K562 (cell line): ENCODE results near the gene SGK1.

Experiments
- ARID4B ChIP-seq: sonication (generic); formaldehyde crosslinking; IDR thresholded peaks from 2 replicates; pipeline ENCODE4 v1.8.0; 2022; ENCODE audit warnings: mild to moderate bottlenecking, missing genetic modification reagents
- CTCF ChIP-seq, 3 experiments: IDR thresholded peaks in 2 of 3; conservative IDR thresholded peaks in 1 of 3; 2 replicates each; pipeline ENCODE4 v1.5.1; 2011 to 2012; ENCODE audit warnings: low read length in 3 of 3, mild to moderate bottlenecking in 3 of 3, control low read depth in 2 of 3, improper control_type of control experiment in 1 of 3, inconsistent platforms in 1 of 3, low read depth in 1 of 3, mixed read lengths in 1 of 3, moderate library complexity in 1 of 3; ENCODE audit not compliant: insufficient read depth in 2 of 3
- EHMT2 ChIP-seq: fragments of 450-650 bp; IDR thresholded peaks from 2 replicates; pipeline ENCODE4 v1.6.1; 2018; ENCODE audit warnings: antibody characterized with exemption
- EP300 ChIP-seq: IDR thresholded peaks from 2 replicates; pipeline ENCODE4 v1.6.1; 2012; ENCODE audit warnings: low read length, improper control_type of control experiment
- ESRRA ChIP-seq: fragments of 450-650 bp; IDR thresholded peaks from 2 replicates; pipeline ENCODE4 v1.6.1; 2014; ENCODE audit warnings: low read depth, mild to moderate bottlenecking, moderate library complexity, borderline replicate concordance
- JUN ChIP-seq, 2 experiments: sonication (generic) in 1 of 2; formaldehyde crosslinking in 1 of 2; IDR thresholded peaks; 2 replicates each; pipeline versions ENCODE4 v1.6.1 to v1.8.0; 2012 to 2022; ENCODE audit warnings: borderline replicate concordance in 2 of 2, mild to moderate bottlenecking in 2 of 2, improper control_type of control experiment in 1 of 2, low read depth in 1 of 2, low read length in 1 of 2, missing genetic modification reagents in 1 of 2
- NUFIP1 ChIP-seq: fragments of 450-650 bp; IDR thresholded peaks from 2 replicates; pipeline ENCODE4 v1.6.1; 2018; ENCODE audit not compliant: partially characterized antibody
- PBX2 ChIP-seq, 2 experiments: IDR thresholded peaks in 1 of 2; conservative IDR thresholded peaks in 1 of 2; 2 replicates each; pipeline ENCODE4 v1.6.1; 2016; ENCODE audit warnings: low read depth in 2 of 2, mild to moderate bottlenecking in 1 of 2, missing compliant biosample characterization in 1 of 2, missing genetic modification characterization in 1 of 2, moderate library complexity in 1 of 2
- POLR2AphosphoS5 ChIP-seq: IDR thresholded peaks from 2 replicates; pipeline ENCODE4 v1.6.1; 2011; ENCODE audit warnings: mild to moderate bottlenecking, low read depth, low read length, moderate library complexity; ENCODE audit not compliant: control insufficient read depth, insufficient read depth
- PREB ChIP-seq: sonication (generic); formaldehyde crosslinking; IDR thresholded peaks from 2 replicates; pipeline ENCODE4 v1.8.1; 2023; ENCODE audit warnings: mild to moderate bottlenecking, missing genetic modification reagents
- PRPF4 ChIP-seq: fragments of 200-400 bp; formaldehyde crosslinking; IDR thresholded peaks from one replicate; pipeline ENCODE4 v1.6.1; 2017; ENCODE audit warnings: low read length, low read depth, mild to moderate bottlenecking; ENCODE audit not compliant: insufficient read depth, poor library complexity, severe bottlenecking
- SREBF1 ChIP-seq: fragments of 150-350 bp; IDR thresholded peaks from 2 replicates; pipeline ENCODE4 v1.6.1; 2014; ENCODE audit warnings: antibody characterized with exemption, low read depth, low read length, borderline replicate concordance
- TCF7 ChIP-seq: sonication (generic); IDR thresholded peaks from 2 replicates; pipeline ENCODE4 v1.6.1; 2016; ENCODE audit warnings: antibody characterized with exemption, borderline replicate concordance
- TF ChIP-seq, protein P1 (sequence below): fragments of 250-450 bp; sonication (Bioruptor Pico); IDR thresholded peaks from 2 replicates; pipeline ENCODE4 v1.4.0; 2020; ENCODE audit warnings: mild to moderate bottlenecking, moderate library complexity

DNA sequence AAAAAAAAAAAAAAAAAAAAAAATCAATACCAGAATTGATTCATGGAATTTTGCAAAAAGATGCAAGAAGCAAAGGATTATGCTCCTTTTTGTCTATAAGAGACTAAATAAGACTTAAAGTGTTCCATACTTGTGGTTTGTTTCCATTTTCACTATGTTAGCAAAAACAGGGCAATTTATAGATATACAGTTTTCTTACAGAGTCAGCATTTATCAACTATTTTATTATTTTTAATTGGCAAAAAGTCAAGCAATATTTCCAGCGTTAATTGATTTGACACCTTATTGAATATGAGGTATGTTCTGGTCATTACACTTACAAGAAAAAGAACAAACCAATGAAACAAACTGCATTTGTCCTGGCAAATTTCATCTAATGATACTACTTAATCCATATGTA is 5.4 kb upstream of the SGK1 start:
- TF ChIP-seq EP300 = no peak
- TF ChIP-seq, protein P1, sequence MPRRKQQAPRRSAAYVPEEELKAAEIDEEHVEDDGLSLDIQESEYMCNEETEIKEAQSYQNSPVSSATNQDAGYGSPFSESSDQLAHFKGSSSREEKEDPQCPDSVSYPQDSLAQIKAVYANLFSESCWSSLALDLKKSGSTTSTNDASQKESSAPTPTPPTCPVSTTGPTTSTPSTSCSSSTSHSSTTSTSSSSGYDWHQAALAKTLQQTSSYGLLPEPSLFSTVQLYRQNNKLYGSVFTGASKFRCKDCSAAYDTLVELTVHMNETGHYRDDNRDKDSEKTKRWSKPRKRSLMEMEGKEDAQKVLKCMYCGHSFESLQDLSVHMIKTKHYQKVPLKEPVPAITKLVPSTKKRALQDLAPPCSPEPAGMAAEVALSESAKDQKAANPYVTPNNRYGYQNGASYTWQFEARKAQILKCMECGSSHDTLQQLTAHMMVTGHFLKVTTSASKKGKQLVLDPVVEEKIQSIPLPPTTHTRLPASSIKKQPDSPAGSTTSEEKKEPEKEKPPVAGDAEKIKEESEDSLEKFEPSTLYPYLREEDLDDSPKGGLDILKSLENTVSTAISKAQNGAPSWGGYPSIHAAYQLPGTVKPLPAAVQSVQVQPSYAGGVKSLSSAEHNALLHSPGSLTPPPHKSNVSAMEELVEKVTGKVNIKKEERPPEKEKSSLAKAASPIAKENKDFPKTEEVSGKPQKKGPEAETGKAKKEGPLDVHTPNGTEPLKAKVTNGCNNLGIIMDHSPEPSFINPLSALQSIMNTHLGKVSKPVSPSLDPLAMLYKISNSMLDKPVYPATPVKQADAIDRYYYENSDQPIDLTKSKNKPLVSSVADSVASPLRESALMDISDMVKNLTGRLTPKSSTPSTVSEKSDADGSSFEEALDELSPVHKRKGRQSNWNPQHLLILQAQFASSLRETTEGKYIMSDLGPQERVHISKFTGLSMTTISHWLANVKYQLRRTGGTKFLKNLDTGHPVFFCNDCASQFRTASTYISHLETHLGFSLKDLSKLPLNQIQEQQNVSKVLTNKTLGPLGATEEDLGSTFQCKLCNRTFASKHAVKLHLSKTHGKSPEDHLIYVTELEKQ (CRISPR knock-in tag) = no peak
- no peak for TF ChIP-seq CTCF (IDR thresholded peaks at IDR 0.05 in 2 of 3, conservative IDR thresholded peaks at IDR 0.05 in 1 of 3; ENCODE audit: insufficient read depth in 2 of 3, low read depth in 1 of 3, low read length in 3 of 3)
- TF ChIP-seq TCF7 = no peak
- TF ChIP-seq EHMT2 = no peak
- no peak for TF ChIP-seq PRPF4
- no peak for TF ChIP-seq POLR2AphosphoS5
- no peak for TF ChIP-seq ESRRA
- no peak for TF ChIP-seq PREB (CRISPR knock-in tag)
- TF ChIP-seq JUN (IDR thresholded peaks at IDR 0.05; ENCODE audit: borderline replicate concordance, low read depth, low read length) = no peak
- TF ChIP-seq JUN (CRISPR knock-in tag; IDR thresholded peaks at IDR 0.05; ENCODE audit: borderline replicate concordance) = no peak
- no peak for TF ChIP-seq SREBF1
- no peak for TF ChIP-seq NUFIP1
- no peak for TF ChIP-seq PBX2 (CRISPR knock-in tag; IDR thresholded peaks at IDR 0.05; ENCODE audit: low read depth)
- TF ChIP-seq PBX2 (tag; conservative IDR thresholded peaks at IDR 0.05; ENCODE audit: low read depth) = no peak
- no peak for TF ChIP-seq ARID4B (CRISPR knock-in tag)
